Ascending aorta (tissue), 2 donors: ENCODE measurements around the gene DCST2. TPM values are rescaled to one million over a fixed set of nuclear protein-coding genes. Genes with fewer than 3 reads are reported as not detected.

Source experiments
- DNase-seq, 2 donors: peaks; one replicate each; pipeline ENCODE4 v3.0.0-alpha.2; 2019; ENCODE audit warnings: low spot score in 2 of 2
- H3K27ac ChIP-seq, 2 donors: fragments of 200-600 bp; sonication (generic); one replicate each; pipeline ENCODE4 v1.5.1; 2016 to 2017; ENCODE audit warnings: mild to moderate bottlenecking in 1 of 2
- H3K27me3 ChIP-seq: fragments of 200-600 bp; sonication (generic); one replicate; pipeline ENCODE4 v1.5.1; 2017
- H3K36me3 ChIP-seq, 2 donors: fragments of 200-600 bp; sonication (generic); one replicate each; pipeline ENCODE4 v1.5.1; 2016
- H3K4me1 ChIP-seq, 2 donors: fragments of 200-600 bp; sonication (generic); one replicate each; pipeline ENCODE4 v1.5.1; 2016 to 2017; ENCODE audit warnings: mild to moderate bottlenecking in 1 of 2
- H3K4me3 ChIP-seq, 2 donors: fragments of 200-600 bp; sonication (generic); one replicate each; pipeline ENCODE4 v1.5.1; 2016 to 2017; ENCODE audit warnings: mild to moderate bottlenecking in 1 of 2
- H3K9me3 ChIP-seq, 2 donors: fragments of 200-600 bp; sonication (generic); one replicate each; pipeline ENCODE4 v1.5.1; 2016
- intact Hi-C: fragments of 100-400 bp; cut with DNase I; formaldehyde crosslinking; loops from one replicate; pipeline ENCODE4 v1.15.1; 2023
- total RNA-seq: library from RNA; depleted of rRNA; stranded (reverse); fragments of >200 nt; gene quantifications from one replicate; pipeline ENCODE4 v1.1.0, GENCODE V29; 2016
- TF ChIP-seq, protein P1 (sequence below), 3 experiments: fragments of 200-600 bp in 2 of 3; fragments of 450-650 bp in 1 of 3; sonication (generic) in 2 of 3; IDR thresholded peaks; one replicate each; pipeline ENCODE4 v1.5.1; 2016 to 2019; ENCODE audit warnings: antibody characterized with exemption in 3 of 3, mild to moderate bottlenecking in 1 of 3, moderate library complexity in 1 of 3

Gene DCST2
- total RNA-seq, 1 donor from 2014 or later: 0.64 TPM

DNA sequence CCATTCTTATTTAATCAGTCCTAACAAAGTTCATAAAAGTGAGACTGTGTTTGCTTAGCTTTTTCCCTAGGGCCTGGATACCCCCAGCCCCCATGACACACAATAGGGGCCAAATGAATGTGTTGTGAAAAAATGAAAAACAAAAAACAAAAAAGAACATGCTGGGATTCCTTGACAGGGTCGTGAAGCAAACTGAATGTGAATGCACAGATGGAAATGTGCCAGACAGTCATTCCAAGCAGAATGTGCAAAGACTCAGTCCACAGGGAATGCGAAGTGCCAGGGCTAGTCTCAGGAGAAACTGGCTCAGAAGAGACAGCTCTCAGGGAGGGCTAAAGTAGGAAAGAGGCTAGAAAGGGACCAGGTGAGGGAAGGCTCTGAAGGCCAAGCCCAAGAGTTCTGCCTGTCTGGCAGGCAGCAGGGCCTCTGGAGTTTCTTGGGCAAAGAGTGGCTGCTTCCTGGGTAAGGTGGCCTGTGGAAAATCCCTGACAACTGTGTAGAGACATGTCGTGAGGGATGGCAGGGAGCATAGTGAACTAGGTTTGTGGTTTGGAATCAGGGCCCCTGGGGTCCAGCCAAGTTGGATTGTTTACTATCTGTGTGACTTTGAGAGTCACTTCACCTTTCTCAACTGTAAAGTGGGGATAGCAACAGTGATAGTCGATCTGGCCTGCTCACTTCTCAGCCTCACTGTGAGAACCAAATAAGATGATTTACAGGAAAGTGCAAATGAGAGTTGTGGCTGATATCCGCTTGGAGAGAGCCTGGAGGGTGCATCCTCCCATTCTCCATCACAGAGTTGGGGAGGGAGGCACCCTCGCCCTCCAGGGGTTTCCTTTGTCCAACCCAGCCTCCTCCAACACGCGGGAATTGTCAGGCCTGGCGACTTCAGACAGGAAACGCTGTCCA is 16.3 kb upstream of the DCST2 start:
- intact Hi-C loops: loop anchor here (2.0 to 5.0 kb wide), 4 partner anchors 35 to 493 kb away; partner anchors contain the start of genes CKS1B, UBE2Q1 and ZBTB7B
- TF ChIP-seq, protein P1, sequence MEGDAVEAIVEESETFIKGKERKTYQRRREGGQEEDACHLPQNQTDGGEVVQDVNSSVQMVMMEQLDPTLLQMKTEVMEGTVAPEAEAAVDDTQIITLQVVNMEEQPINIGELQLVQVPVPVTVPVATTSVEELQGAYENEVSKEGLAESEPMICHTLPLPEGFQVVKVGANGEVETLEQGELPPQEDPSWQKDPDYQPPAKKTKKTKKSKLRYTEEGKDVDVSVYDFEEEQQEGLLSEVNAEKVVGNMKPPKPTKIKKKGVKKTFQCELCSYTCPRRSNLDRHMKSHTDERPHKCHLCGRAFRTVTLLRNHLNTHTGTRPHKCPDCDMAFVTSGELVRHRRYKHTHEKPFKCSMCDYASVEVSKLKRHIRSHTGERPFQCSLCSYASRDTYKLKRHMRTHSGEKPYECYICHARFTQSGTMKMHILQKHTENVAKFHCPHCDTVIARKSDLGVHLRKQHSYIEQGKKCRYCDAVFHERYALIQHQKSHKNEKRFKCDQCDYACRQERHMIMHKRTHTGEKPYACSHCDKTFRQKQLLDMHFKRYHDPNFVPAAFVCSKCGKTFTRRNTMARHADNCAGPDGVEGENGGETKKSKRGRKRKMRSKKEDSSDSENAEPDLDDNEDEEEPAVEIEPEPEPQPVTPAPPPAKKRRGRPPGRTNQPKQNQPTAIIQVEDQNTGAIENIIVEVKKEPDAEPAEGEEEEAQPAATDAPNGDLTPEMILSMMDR (IDR thresholded peaks at IDR 0.05): no peak
- Histone ChIP-seq H3K4me3 (peak overlapping the region; percentile 69 to 80), H3K36me3 (peaks cover 0 to 8% of the 10 kb centered on the region in 2 donors), H3K27me3 (no peaks in the 10 kb centered on the region), H3K4me1 (peaks cover 0 to 20% of the 10 kb centered on the region in 2 donors), H3K27ac (peak overlapping the region; percentile 83 to 86), H3K9me3 (no peaks in the 10 kb centered on the region)
- DNase-seq: no peak

DNA sequence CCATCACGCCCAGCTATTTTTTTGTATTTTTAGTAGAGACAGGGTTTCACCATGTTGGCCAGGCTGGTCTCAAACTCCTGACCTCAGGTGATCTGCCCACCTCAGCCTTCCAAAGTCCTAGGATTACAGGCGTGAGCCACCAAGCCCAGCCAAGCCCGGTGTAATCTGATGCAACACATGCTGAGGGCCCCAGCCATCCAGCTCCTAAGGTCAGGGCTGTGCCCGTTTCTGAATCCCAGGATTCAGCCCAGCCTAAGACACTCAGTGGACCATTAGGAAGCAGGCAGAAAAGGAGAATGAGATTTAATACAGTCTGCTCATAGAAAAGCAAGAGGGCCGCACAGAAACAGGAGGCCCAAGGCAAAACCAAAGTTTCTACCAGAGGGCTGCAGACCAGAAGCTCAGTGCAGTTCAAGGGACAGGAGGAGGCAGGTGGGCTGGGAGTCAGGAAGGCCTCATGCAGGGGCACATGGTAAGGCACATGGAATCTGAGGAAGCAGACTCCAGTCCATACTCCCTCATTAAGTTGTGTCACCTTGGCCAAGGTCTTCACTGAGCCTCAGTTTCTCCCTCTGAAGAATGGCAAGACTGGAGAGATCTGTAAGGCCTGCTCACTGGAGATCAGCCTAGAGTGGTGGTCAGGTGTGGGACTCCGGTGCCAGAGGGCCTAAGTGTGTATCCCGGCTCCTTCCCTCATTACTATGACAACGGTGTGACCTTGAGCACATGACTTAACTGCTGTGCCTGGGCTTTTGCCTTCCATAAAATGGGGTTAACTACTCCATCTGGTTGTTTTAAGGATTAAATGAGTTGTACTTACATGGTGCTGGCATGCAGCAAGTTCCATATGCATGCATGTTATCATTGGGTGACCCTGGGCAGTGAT is 15.1 kb upstream of the DCST2 start:
- H3K36me3 ChIP-seq: peaks cover 0 to 2% of the 10 kb centered on the region in 2 donors
- H3K9me3 ChIP-seq: no peaks in the 10 kb centered on the region
- no peak overlapping the region for H3K27ac ChIP-seq
- TF ChIP-seq, protein P1 (IDR thresholded peaks at IDR 0.05): no peak
- no peaks in the 10 kb centered on the region for H3K27me3 ChIP-seq
- intact Hi-C loops: no loop called here
- DNase-seq: no peak
- no peak overlapping the region for H3K4me3 ChIP-seq
- peaks cover 0 to 20% of the 10 kb centered on the region in 2 donors for H3K4me1 ChIP-seq

DNA sequence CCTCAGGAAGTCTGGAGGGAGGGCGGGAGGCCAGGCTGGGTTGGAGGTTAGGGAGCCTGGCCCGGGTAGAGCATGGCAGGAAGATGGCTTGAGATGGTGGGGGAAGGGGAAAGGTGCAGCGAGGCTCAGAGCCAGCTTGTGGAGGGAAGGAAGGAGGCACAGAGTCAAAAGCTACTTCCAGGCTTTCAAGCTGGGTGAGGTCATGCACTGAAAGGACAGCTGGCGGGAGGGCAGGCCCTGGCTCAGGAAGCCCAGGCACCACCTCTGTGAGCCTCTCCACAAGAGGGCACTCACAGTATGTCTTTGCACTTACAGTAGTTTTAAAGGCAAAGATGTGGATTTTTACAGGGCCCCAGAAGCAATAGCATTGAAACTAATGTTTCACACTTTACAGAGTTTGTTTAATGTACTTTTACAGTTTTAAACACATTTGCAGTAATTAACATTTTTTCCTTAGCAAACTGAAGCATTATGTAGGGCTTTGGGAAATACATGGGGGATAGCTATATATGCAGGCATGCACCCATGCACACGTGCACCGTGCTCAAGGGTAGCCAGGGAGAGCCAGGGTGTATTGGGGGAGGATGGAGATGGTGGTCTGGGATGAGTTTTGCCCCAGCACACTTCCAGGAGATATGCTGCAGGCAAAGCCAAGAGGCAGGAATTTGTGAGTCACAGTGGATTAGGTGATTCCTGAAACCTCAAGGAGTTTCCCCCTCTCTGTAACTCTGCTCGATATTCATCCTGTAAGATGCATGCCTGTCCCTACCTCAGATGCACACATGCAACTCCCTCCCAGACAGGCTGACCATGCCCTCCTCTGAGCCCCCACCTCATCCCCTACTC is 11.5 kb upstream of the DCST2 start:
- Histone ChIP-seq H3K27ac (no peak overlapping the region), H3K36me3 (no peaks in the 10 kb centered on the region), H3K9me3 (no peaks in the 10 kb centered on the region), H3K27me3 (no peaks in the 10 kb centered on the region), H3K4me3 (no peak overlapping the region), H3K4me1 (peaks cover 0 to 4% of the 10 kb centered on the region in 2 donors)
- TF ChIP-seq, protein P1 (IDR thresholded peaks at IDR 0.05): peak; percentile 54 to 83 (median 72)
- peak; percentile 51 to 91 for DNase-seq
- intact Hi-C loops: loop anchor here (1.0 kb wide), 2 partner anchors 16 to 39 kb away; no protein-coding TSS in a partner anchor

DNA sequence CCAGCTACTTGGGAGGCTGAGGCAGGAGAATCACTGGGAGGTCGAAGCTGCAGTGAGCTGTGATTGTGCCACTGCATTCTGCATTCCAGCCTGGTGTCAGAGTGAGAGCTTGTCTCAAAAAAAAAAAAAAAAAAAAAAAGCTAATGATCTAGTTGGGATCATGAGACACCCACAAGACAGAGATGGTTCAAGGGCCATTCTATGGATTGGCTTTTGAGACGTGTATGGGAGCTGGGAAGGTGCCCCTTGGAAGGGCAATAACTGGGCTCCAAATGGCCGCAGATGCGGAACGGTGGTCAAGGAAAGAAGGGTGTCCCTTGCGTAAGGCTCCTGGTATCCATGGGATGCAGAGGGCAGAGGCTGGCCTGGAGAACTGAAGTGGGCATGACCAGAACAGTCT is 10.8 kb upstream of the DCST2 start:
- Histone ChIP-seq H3K4me1 (no peaks in the 10 kb centered on the region), H3K27ac (no peak overlapping the region), H3K36me3 (no peaks in the 10 kb centered on the region), H3K4me3 (no peak overlapping the region), H3K27me3 (no peaks in the 10 kb centered on the region), H3K9me3 (no peaks in the 10 kb centered on the region)
- DNase-seq: no peak
- TF ChIP-seq, protein P1 (IDR thresholded peaks at IDR 0.05): no peak
- intact Hi-C loops: no loop called here

DNA sequence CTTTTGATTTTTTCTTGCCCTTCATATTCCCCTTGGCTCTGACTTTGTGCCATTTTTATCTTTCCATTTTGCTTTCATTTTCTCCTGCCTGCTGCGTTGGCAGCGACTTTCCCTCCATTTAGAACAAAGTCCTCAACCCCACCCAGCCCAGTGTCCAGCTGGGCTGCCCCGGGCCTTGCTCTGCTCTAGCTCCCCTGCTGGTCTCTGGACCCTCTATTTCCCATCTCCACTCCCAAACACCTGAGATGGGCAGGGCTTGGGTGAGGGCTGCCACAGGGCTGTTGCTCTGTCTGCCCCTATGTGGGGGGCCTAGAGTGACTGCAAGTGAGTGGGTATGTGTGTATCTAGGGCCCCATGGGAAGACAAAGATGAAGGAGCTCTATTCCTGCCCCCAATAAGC is 10.2 kb upstream of the DCST2 start:
- Histone ChIP-seq H3K36me3 (no peaks in the 10 kb centered on the region), H3K4me3 (no peak overlapping the region), H3K27me3 (no peaks in the 10 kb centered on the region), H3K4me1 (no peaks in the 10 kb centered on the region), H3K27ac (no peak overlapping the region), H3K9me3 (no peaks in the 10 kb centered on the region)
- TF ChIP-seq, protein P1 (IDR thresholded peaks at IDR 0.05): no peak
- intact Hi-C loops: no loop called here
- DNase-seq: no peak
